GM13976 (cell line): ENCODE data around the gene PRTG.

Experiments used
- DNase-seq: peaks from one replicate; pipeline ENCODE4 v3.0.0; 2012; ENCODE audit warnings: low spot score
- CTCF ChIP-seq: IDR thresholded peaks from 2 replicates; pipeline ENCODE4 v1.5.1; 2012; ENCODE audit warnings: borderline replicate concordance, mild to moderate bottlenecking; ENCODE audit not compliant: insufficient read depth; ENCODE audit errors: extremely low read depth, missing control alignments, control extremely low read depth
- in situ Hi-C: fragments of 300-500 bp; cut with MboI; formaldehyde crosslinking; loops from one replicate; pipeline ENCODE4 v1.12.0; 2022; ENCODE audit warnings: low sequenced_read_pairs, mixed read lengths, inconsistent platforms; ENCODE audit not compliant: unreplicated experiment

The PRTG gene

GRCh38 chr15:55780292-55780691 lies 37.3 kb upstream of the PRTG start:
- in situ Hi-C loops: no loop called here
- no peak for TF ChIP-seq CTCF
- no peak for DNase-seq

- in situ Hi-C loops: loop anchor here (10.0 kb wide), 1 partner anchor 124 kb away; no protein-coding TSS in a partner anchor
- no peak for TF ChIP-seq CTCF
- DNase-seq: no peak
These were observed 36.0 kb upstream of the PRTG start for GRCh38 chr15:55778932-55779331.

- in situ Hi-C loops: loop anchor here (10.0 kb wide), 1 partner anchor 121 kb away; no protein-coding TSS in a partner anchor
- no peak for DNase-seq
- no peak for TF ChIP-seq CTCF
These were observed 32.4 kb upstream of the PRTG start for GRCh38 chr15:55775316-55775715.

GRCh38 chr15:55774113-55774970 lies 31.4 kb upstream of the PRTG start:
- TF ChIP-seq CTCF: peak; percentile 59
- DNase-seq: peak; percentile 61
- in situ Hi-C loops: loop anchor here (10.0 kb wide), 1 partner anchor 120 kb away; no protein-coding TSS in a partner anchor

- TF ChIP-seq CTCF: no peak
- DNase-seq: no peak
- in situ Hi-C loops: loop anchor here (10.0 kb wide), 1 partner anchor 116 kb away; no protein-coding TSS in a partner anchor
These were observed 27.9 kb upstream of the PRTG start for GRCh38 chr15:55770806-55771205.

- no peak for DNase-seq
- TF ChIP-seq CTCF: no peak
These were observed 27.3 kb upstream of the PRTG start for GRCh38 chr15:55770261-55770660.

More at GRCh38 chr15:55770261-55770660, 27.3 kb upstream of the PRTG start:
- in situ Hi-C loops: loop anchor here (10.0 kb wide), 1 partner anchor 115 kb away; no protein-coding TSS in a partner anchor
